ENCODE measurements around the gene FKBP9. TPM values are rescaled to one million over a fixed set of nuclear protein-coding genes. Genes with fewer than 3 reads are reported as not detected.
A peak's percentile ranks its signal among the peaks of the same experiment; 100 is the strongest.

Gene FKBP9, protein sequence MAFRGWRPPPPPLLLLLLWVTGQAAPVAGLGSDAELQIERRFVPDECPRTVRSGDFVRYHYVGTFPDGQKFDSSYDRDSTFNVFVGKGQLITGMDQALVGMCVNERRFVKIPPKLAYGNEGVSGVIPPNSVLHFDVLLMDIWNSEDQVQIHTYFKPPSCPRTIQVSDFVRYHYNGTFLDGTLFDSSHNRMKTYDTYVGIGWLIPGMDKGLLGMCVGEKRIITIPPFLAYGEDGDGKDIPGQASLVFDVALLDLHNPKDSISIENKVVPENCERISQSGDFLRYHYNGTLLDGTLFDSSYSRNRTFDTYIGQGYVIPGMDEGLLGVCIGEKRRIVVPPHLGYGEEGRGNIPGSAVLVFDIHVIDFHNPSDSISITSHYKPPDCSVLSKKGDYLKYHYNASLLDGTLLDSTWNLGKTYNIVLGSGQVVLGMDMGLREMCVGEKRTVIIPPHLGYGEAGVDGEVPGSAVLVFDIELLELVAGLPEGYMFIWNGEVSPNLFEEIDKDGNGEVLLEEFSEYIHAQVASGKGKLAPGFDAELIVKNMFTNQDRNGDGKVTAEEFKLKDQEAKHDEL
- total RNA-seq (112 and 124 TPM in 2 replicates), polyA plus RNA-seq (88.7 and 100 TPM in 2 replicates), polyA minus RNA-seq (168 and 189 TPM in 2 replicates), Bru-seq, nascent RNA (percentile 71 among the genes with signal in this experiment), BruChase-seq, experiment 1, labeled RNA remaining after a 6-hour chase (percentile 71 among the genes with signal in this experiment), BruChase-seq, experiment 2, labeled RNA remaining after a 2-hour chase (percentile 65 among the genes with signal in this experiment)
- 75.8 and 83.5 TPM in 2 replicates for polyA plus RNA-seq (2011; cell fraction: cytosol; rRNA removed)
- 52.2 and 62.7 TPM in 2 replicates for polyA plus RNA-seq (2011; cell fraction: nucleus; rRNA removed)
- polyA plus RNA-seq (2012) = 110 and 119 TPM in 2 replicates
- polyA minus RNA-seq (2011; cell fraction: cytosol; rRNA and poly(A)+ RNA removed) = 37.7 TPM
- polyA minus RNA-seq (2011; cell fraction: nucleus; rRNA and poly(A)+ RNA removed) = 36.8 and 49.7 TPM in 2 replicates
- long read RNA-seq, transcript FKBP9-201 (10 exons, 3,462 nt) = major isoform, 180 of 235 reads
- long read RNA-seq, transcript FKBP9-214 (11 exons, 3,621 nt) = minor isoform, 5 of 235 reads
- long read RNA-seq, partial matches to known transcripts = 16 of 235 reads
- long read RNA-seq, other reads (novel, unspliced or antisense) = 31 of 235 reads

DNA sequence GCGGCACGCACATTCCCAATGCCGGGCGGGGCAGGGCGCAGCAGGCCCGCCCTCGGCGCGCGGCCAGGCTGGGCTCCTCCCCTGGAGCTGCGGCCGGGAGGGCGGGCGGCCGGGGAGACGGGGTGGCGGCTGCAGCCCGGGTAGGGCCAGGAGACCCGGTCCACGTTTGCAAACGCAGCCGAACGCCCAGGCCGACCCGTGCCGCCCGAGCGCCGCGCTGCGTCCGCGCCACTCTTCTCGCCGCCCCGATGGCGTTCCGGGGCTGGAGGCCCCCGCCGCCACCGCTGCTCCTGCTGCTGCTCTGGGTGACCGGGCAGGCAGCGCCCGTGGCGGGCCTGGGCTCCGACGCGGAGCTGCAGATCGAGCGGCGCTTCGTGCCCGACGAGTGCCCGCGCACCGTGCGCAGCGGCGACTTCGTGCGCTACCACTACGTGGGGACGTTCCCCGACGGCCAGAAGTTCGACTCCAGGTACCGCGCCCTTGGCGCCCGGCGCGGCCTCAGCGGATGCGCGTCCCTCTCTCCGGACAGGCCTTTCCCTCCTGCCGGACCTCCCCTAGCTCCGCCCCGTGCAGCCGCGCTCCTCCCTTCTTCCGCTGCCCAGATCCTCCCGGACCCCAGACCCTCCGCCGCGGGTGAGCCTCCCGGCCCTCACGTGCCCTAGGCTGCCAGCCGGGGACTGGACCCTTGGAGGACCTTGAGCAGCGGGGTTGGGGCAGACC lies at the start of gene FKBP9:
FKBP9 (plus strand) TSS at position 115 of the 720 bp plus-strand sequence; CDS start at position 249, 134 bp downstream.
- BruUV-seq (replicated peaks) = no TSS peak
- peak within 1 kb of the TSS; percentile 83 for H3K9ac ChIP-seq (replicated peaks; ENCODE audit: extremely low read depth, insufficient read depth, low read length)
- peak within 1 kb of the TSS; percentile 50 to 89 (median 73) for H3K4me3 ChIP-seq (replicated peaks in 1 of 3; ENCODE audit: insufficient read depth in 1 of 3, low read depth in 1 of 3, low read length in 3 of 3)
- CTCF ChIA-PET = interaction anchor here (0.8 to 2.7 kb wide), 5 partner anchors 12 to 151 kb away, joined by 3 to 16 read pairs (median 6); partner anchors contain the start of gene RP9
- peak within 1 kb of the TSS; percentile 89 for H3K4me2 ChIP-seq (ENCODE audit: insufficient read depth, low read length)
- no peaks in the 10 kb centered on the region for H3K27me3 ChIP-seq (ENCODE audit: control insufficient read depth in 2 of 2, insufficient read depth in 2 of 2, low read length in 2 of 2)
- POLR2A ChIA-PET = interaction anchor here (0.8 to 2.1 kb wide), 2 partner anchors 15 to 105 kb away, joined by 4 to 6 read pairs; partner anchors contain the start of gene NT5C3A
- H3K36me3 ChIP-seq (ENCODE audit: control insufficient read depth in 2 of 2, extremely low read depth in 1 of 2, insufficient read depth in 2 of 2, low read length in 2 of 2) = no peaks in the 10 kb centered on the region
- peaks cover 10% of the 10 kb centered on the region for H3K4me1 ChIP-seq (ENCODE audit: control insufficient read depth, extremely low read depth, insufficient read depth, low read length)
- FAIRE-seq = peak; percentile 69
- dilution Hi-C loops (cut with MboI; ENCODE audit: extremely low pct_ligation_motif_present, low sequenced_read_pairs) (no loop called here), intact Hi-C loops (cut with micrococcal nuclease) (loop anchor here (1.0 to 5.0 kb wide), 8 partner anchors 14 to 460 kb away; partner anchors contain the start of genes AVL9 and RP9)
- peak; percentile 92 for TF ChIP-seq POLR2A (IDR thresholded peaks at IDR 0.05; ENCODE audit: low read depth, low read length)
- TF ChIP-seq EZH2 (IDR thresholded peaks at IDR 0.05; ENCODE audit: borderline replicate concordance, low read depth, low read length, severe bottlenecking) = no peak
- TF ChIP-seq POLR2AphosphoS5 (IDR thresholded peaks at IDR 0.05; ENCODE audit: insufficient read depth, low read depth, low read length) = peak; percentile 75
- peak within 1 kb of the TSS; percentile 77 for H2AFZ ChIP-seq (ENCODE audit: low read depth, low read length)
- no peaks in the 10 kb centered on the region for H3K9me1 ChIP-seq (replicated peaks; ENCODE audit: control insufficient read depth, extremely low read depth, insufficient read depth, low read length)
- peak within 1 kb of the TSS; percentile 78 for H3K27ac ChIP-seq (ENCODE audit: insufficient read depth, low read depth, low read length)
- H4K20me1 ChIP-seq (replicated peaks; ENCODE audit: control insufficient read depth, extremely low read depth, insufficient read depth, low read length) = no peaks in the 10 kb centered on the region
- peak; percentile 82 for DNase-seq (ENCODE audit: low read depth, low spot score)
- H3K79me2 ChIP-seq (ENCODE audit: control insufficient read depth, insufficient read depth, low read length) = peaks cover 2% of the 10 kb centered on the region
- H3K9me3 ChIP-seq (replicated peaks; ENCODE audit: control insufficient read depth, insufficient read depth, low read length) = no peaks in the 10 kb centered on the region

Data from endothelial cell of umbilical vein (primary cell).